Measurements from ENCODE around the gene ROBO1.

The ROBO1 gene

DNA sequence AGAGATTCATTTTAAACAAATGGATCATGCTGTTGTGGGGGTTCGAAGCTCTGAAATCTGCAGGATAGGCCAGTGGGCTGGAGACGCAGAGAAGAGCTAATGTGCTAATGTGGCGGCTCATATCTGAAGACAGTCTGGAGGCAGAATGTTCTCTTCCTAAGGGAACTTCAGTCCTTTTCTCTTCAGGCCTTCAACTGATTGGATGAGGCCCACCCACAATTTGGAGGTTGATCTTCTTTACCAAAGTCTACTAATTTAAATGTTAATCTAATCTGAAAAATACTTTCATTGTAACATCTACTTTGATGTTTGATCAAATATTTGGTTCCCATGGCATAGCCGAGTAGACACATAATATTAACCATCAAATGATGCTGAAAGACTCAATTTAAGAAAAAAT lies 940.2 kb downstream of the ROBO1 start:
- Histone ChIP-seq H2AFZ (ENCODE audit: low read depth, low read length, severe bottlenecking) (no peak overlapping the region), H3K27ac (ENCODE audit: low read depth, low read length) (no peak overlapping the region), H3K27me3 (ENCODE audit: low read length) (no peaks in the 10 kb centered on the region), H3K4me2 (ENCODE audit: low read depth, low read length, poor library complexity, severe bottlenecking) (no peak overlapping the region), H3K79me2 (ENCODE audit: insufficient read depth, low read length) (no peaks in the 10 kb centered on the region), H3K9me3 (ENCODE audit: insufficient read depth, low read length) (no peaks in the 10 kb centered on the region), H3F3A (ENCODE audit: insufficient read depth) (no peaks in the 10 kb centered on the region), H3K36me3 (ENCODE audit: low read length) (no peaks in the 10 kb centered on the region), H3K4me3 (ENCODE audit: insufficient read depth, low read length, poor library complexity, severe bottlenecking) (no peak overlapping the region), H3K9me2 (replicated peaks; ENCODE audit: insufficient read depth, low read length) (no peaks in the 10 kb centered on the region), H3K9ac (ENCODE audit: low read length) (no peak overlapping the region), H4K20me1 (ENCODE audit: low read depth, low read length) (no peaks in the 10 kb centered on the region)
- TF ChIP-seq CTCF (IDR thresholded peaks at IDR 0.05; ENCODE audit: insufficient read depth, low read length, poor library complexity, severe bottlenecking) (no peak), EZH2phosphoT487 (conservative IDR thresholded peaks at IDR 0.05; ENCODE audit: low read length) (no peak)

DNA sequence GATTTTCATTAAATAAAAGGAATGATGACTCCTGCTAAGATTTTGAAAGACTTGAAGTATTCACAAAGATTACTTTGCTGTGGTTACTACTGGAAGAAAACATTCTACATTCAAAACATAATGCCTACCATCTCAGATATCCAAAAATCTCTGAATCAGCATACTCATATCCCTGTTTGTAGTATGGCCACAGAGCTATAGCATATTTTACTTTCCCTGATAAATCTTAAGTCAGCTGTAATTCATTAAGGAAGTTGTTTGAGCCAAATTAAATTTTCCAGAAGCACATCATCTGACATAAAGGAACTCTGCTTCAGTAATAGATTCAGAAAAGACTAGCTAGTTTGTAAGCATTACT lies 942.0 kb downstream of the ROBO1 start:
- no peak overlapping the region for H3K27ac ChIP-seq (ENCODE audit: low read depth, low read length)
- no peaks in the 10 kb centered on the region for H3K9me3 ChIP-seq (ENCODE audit: insufficient read depth, low read length)
- no peaks in the 10 kb centered on the region for H4K20me1 ChIP-seq (ENCODE audit: low read depth, low read length)
- TF ChIP-seq CTCF (IDR thresholded peaks at IDR 0.05; ENCODE audit: insufficient read depth, low read length, poor library complexity, severe bottlenecking) (no peak), EZH2phosphoT487 (conservative IDR thresholded peaks at IDR 0.05; ENCODE audit: low read length) (no peak)
- no peaks in the 10 kb centered on the region for H3K36me3 ChIP-seq (ENCODE audit: low read length)
- no peak overlapping the region for H2AFZ ChIP-seq (ENCODE audit: low read depth, low read length, severe bottlenecking)
- H3K27me3 ChIP-seq (ENCODE audit: low read length), result no peaks in the 10 kb centered on the region
- H3K9ac ChIP-seq (ENCODE audit: low read length), result no peak overlapping the region
- no peaks in the 10 kb centered on the region for H3K79me2 ChIP-seq (ENCODE audit: insufficient read depth, low read length)
- no peak overlapping the region for H3K4me3 ChIP-seq (ENCODE audit: insufficient read depth, low read length, poor library complexity, severe bottlenecking)
- H3F3A ChIP-seq (ENCODE audit: insufficient read depth), result no peaks in the 10 kb centered on the region
- no peak overlapping the region for H3K4me2 ChIP-seq (ENCODE audit: low read depth, low read length, poor library complexity, severe bottlenecking)
- H3K9me2 ChIP-seq (replicated peaks; ENCODE audit: insufficient read depth, low read length), result no peaks in the 10 kb centered on the region

DNA sequence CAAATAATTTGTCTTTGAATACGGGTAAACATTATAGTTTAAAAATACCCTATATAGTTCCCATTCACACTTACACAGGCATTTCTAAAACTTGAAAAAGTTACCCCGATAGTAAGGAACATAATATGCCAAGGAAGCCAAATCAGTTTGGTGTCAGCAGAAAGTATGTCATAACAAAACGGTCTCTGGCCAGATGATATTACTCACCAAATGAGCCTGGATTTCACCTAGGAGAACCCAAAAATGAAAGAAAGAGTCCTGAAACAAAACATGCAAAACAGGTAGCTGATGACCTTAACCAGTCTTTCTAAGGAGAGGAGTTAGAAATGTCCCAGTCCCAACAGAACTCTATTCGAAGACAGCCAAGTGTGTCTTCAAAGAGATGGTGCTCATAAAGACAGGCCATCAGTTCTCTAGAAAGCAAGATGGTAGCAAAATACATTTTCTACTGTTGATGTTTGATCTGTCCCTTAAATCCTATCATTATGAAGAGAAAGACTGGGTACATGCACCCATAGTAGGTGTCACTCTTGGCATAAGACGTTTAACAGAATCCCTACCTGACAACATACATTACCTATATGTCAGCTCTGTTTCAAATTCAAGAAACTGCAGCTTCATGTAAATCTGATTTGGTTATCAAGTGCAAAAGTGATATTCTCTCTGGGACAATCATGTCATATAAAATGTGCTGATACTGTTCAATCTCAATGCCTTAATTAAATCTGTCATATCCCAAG lies 942.5 kb downstream of the ROBO1 start:
- H3K9ac ChIP-seq (ENCODE audit: low read length), result no peak overlapping the region
- no peaks in the 10 kb centered on the region for H4K20me1 ChIP-seq (ENCODE audit: low read depth, low read length)
- TF ChIP-seq EZH2phosphoT487 (conservative IDR thresholded peaks at IDR 0.05; ENCODE audit: low read length) (no peak), CTCF (IDR thresholded peaks at IDR 0.05; ENCODE audit: insufficient read depth, low read length, poor library complexity, severe bottlenecking) (no peak)
- H3F3A ChIP-seq (ENCODE audit: insufficient read depth), result no peaks in the 10 kb centered on the region
- H3K79me2 ChIP-seq (ENCODE audit: insufficient read depth, low read length), result no peaks in the 10 kb centered on the region
- no peaks in the 10 kb centered on the region for H3K27me3 ChIP-seq (ENCODE audit: low read length)
- H3K9me3 ChIP-seq (ENCODE audit: insufficient read depth, low read length), result no peaks in the 10 kb centered on the region
- no peak overlapping the region for H3K4me3 ChIP-seq (ENCODE audit: insufficient read depth, low read length, poor library complexity, severe bottlenecking)
- no peaks in the 10 kb centered on the region for H3K9me2 ChIP-seq (replicated peaks; ENCODE audit: insufficient read depth, low read length)
- no peak overlapping the region for H3K27ac ChIP-seq (ENCODE audit: low read depth, low read length)
- no peak overlapping the region for H3K4me2 ChIP-seq (ENCODE audit: low read depth, low read length, poor library complexity, severe bottlenecking)
- no peak overlapping the region for H2AFZ ChIP-seq (ENCODE audit: low read depth, low read length, severe bottlenecking)
- no peaks in the 10 kb centered on the region for H3K36me3 ChIP-seq (ENCODE audit: low read length)
